Prostate gland (tissue), 2 donors: ENCODE measurements around the gene BIRC7. TPM values are rescaled to one million over a fixed set of nuclear protein-coding genes. Genes with fewer than 3 reads are reported as not detected.

Experiments
- DNase-seq: peaks from one replicate; pipeline ENCODE4 v3.0.0-alpha.2; 2019; ENCODE audit warnings: low spot score
- H3K27ac ChIP-seq, 2 donors: fragments of 200-600 bp; sonication (generic); 2 replicates each; pipeline ENCODE4 v1.5.1; 2017 to 2019
- H3K27me3 ChIP-seq: fragments of 200-600 bp; sonication (generic); replicated peaks from 2 replicates; pipeline ENCODE4 v1.5.1; 2019; ENCODE audit not compliant: insufficient read depth
- H3K36me3 ChIP-seq, 2 donors: fragments of 200-600 bp; sonication (generic); 1 replicate in 1 of 2; 2 replicates in 1 of 2; pipeline versions ENCODE4 v1.5.1 to v1.8.1; 2017 to 2019
- H3K4me1 ChIP-seq: fragments of 200-600 bp; sonication (generic); replicated peaks from 2 replicates; pipeline ENCODE4 v1.5.1; 2019
- H3K4me3 ChIP-seq, 2 donors: fragments of 200-600 bp; sonication (generic); 2 replicates each; pipeline ENCODE4 v1.5.1; 2017 to 2019
- H3K9me3 ChIP-seq: fragments of 200-600 bp; sonication (generic); 2 replicates; pipeline ENCODE4 v1.5.1; 2017
- CTCF ChIP-seq, 4 experiments: fragments of 200-600 bp in 2 of 4; fragments of 450-650 bp in 2 of 4; sonication (generic) in 2 of 4; IDR thresholded peaks; 1 replicate in 3 of 4; 2 replicates in 1 of 4; pipeline ENCODE4 v1.5.1; 2016 to 2019; ENCODE audit warnings: antibody characterized with exemption in 4 of 4, mild to moderate bottlenecking in 2 of 4, moderate library complexity in 2 of 4
- POLR2A ChIP-seq: fragments of 450-650 bp; IDR thresholded peaks from one replicate; pipeline ENCODE4 v1.6.1; 2016; ENCODE audit warnings: antibody characterized with exemption, mild to moderate bottlenecking
- POLR2AphosphoS5 ChIP-seq: sonication (generic); formaldehyde crosslinking; IDR thresholded peaks from one replicate; pipeline ENCODE4 v1.6.1; 2017; ENCODE audit warnings: antibody characterized with exemption
- WGBS: methylation state at CpG from one replicate; pipeline ENCODE4 v1.1.5; 2018; 5-methylcytosine and 5-hydroxymethylcytosine counted together
- intact Hi-C: fragments of 100-400 bp; cut with DNase I; formaldehyde crosslinking; loops from one replicate; pipeline ENCODE4 v1.14.2; 2022
- total RNA-seq, 2 donors: library from RNA; depleted of rRNA; stranded (reverse); fragments of >200 nt; gene quantifications; one replicate each; pipeline ENCODE4 v1.1.0, GENCODE V29; 2016

Gene BIRC7
- total RNA-seq, 2 donors from 2014 or later: not detected

DNA sequence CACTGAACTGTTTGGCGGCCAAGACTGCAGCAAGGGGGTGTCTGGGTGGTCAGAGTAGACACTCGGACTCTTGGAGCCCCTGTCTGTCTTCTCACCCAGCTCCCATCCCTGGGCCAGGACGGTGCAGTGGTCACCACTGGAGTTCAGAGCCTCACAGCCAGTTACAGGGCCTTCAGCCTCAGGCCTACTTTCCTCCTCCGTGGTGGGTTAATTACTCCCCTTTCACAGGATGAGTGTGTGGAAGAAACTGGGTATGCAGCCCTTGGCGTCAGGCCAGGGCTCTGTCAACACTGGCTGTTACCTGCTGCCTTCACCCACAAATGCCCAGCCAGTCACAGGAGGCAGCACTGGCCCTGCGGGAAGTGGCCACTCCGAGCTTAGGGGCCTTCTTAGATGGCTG, 18.0 kb upstream of the BIRC7 start:
- no peak for DNase-seq
- Histone ChIP-seq H3K4me1 (peaks cover 2% of the 10 kb centered on the region), H3K36me3 (no peaks in the 10 kb centered on the region), H3K9me3 (no peaks in the 10 kb centered on the region), H3K4me3 (no peak overlapping the region), H3K27ac (no peak overlapping the region), H3K27me3 (no peaks in the 10 kb centered on the region)
- intact Hi-C loops: no loop called here
- TF ChIP-seq POLR2AphosphoS5 (no peak), CTCF (IDR thresholded peaks at IDR 0.05) (no peak), POLR2A (no peak)
- WGBS: 72% methylated on average over 7 of the region's 7 CpGs

DNA sequence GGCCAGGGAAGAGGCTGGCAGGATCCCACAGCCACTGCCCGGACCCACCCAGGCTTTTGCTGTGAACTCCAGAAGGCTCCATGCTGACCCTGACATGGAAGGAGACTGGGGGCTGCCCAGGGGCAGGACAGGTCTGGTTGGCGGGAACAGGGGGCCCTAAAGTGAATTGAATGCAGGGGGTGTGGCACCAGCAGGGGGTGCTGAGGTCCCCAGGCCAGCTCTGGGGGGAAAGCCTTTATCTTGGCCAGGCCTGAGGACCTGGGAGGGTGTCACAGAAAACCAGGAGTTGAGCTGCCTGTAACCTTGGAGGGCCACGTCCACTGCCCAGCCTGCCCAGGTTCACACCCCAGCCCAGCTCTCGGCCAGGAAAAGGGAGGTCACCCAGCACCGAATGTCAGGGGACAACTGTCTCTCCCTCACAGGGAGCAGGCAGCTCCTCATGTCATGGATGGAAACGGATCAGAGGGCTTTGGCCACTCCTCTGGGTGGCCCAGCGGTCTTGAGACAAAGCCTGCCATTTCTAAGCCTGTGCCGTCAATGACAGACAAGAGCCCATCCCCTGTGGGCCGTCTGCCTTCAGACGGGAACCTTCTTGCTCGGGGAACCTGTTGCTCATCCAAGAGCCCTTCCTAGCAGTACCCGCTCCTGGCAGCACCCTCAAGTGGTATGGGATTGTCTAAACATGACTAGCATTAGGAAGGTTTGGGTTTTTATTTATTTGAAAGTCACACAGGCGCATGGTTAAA, 16.8 kb upstream of the BIRC7 start:
- WGBS: 73% methylated on average over 13 of the region's 13 CpGs
- no peaks in the 10 kb centered on the region for H3K36me3 ChIP-seq
- no peak overlapping the region for H3K27ac ChIP-seq
- no peaks in the 10 kb centered on the region for H3K9me3 ChIP-seq
- intact Hi-C loops: no loop called here
- DNase-seq: no peak
- no peak overlapping the region for H3K4me3 ChIP-seq
- no peak for TF ChIP-seq POLR2A
- no peak for TF ChIP-seq POLR2AphosphoS5
- no peak for TF ChIP-seq CTCF (IDR thresholded peaks at IDR 0.05)
- no peaks in the 10 kb centered on the region for H3K4me1 ChIP-seq
- no peaks in the 10 kb centered on the region for H3K27me3 ChIP-seq

- WGBS: 67% methylated on average over 8 of the region's 8 CpGs
- Histone ChIP-seq H3K4me3 (no peak overlapping the region), H3K36me3 (no peaks in the 10 kb centered on the region), H3K9me3 (no peaks in the 10 kb centered on the region), H3K4me1 (no peaks in the 10 kb centered on the region), H3K27me3 (no peaks in the 10 kb centered on the region), H3K27ac (no peak overlapping the region)
- DNase-seq: no peak
- TF ChIP-seq POLR2A (no peak), CTCF (IDR thresholded peaks at IDR 0.05) (no peak), POLR2AphosphoS5 (no peak)
- intact Hi-C loops: no loop called here
Observed at GRCh38 chr20:63219447-63219821, 16.3 kb upstream of the BIRC7 start.

- TF ChIP-seq POLR2AphosphoS5: no peak
- TF ChIP-seq CTCF (IDR thresholded peaks at IDR 0.05): no peak
- H3K9me3 ChIP-seq: no peaks in the 10 kb centered on the region
- H3K4me3 ChIP-seq: no peak overlapping the region
- no peaks in the 10 kb centered on the region for H3K36me3 ChIP-seq
- H3K27me3 ChIP-seq: no peaks in the 10 kb centered on the region
- intact Hi-C loops: no loop called here
- H3K4me1 ChIP-seq: no peaks in the 10 kb centered on the region
- DNase-seq: no peak
- H3K27ac ChIP-seq: no peak overlapping the region
- 76% methylated on average over 25 of the region's 25 CpGs for WGBS
Observed at GRCh38 chr20:63219866-63220521, 15.7 kb upstream of the BIRC7 start.
